Measurements from ENCODE around the gene ANO8. TPM values are rescaled to one million over a fixed set of nuclear protein-coding genes. Genes with fewer than 3 reads are reported as not detected.

Gene ANO8
- polyA plus RNA-seq, 10 donors: 5.4 to 10.0 (median 6.8) TPM

DNA sequence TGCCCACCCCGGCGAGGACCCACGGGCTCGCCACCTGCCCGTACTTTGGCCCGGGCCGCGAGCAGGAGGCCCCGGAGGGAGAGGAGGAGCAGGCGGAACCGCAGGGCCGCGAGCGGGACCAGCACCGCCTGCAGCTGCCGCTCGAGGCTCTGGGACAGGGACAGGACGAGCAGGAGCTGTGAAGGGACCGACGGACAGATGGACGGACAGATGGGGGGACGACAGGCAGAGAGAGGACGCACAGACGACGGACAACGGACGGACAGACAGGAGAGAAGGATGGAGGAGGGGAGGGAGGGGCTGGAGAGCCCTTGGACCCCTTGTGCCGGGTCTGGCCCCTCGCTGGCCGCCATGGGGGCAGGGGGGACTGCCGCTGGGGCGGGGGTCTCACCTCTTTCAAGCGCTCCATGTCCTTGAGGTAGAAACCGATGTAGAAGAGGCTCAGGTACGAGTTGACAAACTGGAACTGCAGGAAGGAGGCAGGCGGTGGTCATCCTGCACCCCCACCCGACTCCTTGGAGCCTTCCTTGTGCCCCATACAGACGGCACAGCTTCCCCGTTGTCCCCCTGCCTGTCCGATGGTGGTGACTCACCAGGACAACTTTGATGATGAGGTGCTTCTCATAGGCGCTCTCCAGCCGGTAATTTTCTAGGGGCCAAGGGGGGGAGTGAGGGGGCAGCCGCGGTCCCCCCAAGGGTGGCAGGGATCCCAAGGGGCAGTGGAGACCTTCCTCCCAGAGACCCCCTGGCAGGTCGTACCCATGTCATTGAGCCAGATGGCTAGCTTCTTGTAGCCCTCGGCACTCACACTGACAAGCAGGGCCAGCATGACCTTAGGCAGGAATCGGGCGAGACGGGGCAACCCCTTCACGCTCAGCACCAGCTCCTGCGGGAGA, 5.0 kb downstream of the ANO8 start:
- DNase-seq: no peak

DNA sequence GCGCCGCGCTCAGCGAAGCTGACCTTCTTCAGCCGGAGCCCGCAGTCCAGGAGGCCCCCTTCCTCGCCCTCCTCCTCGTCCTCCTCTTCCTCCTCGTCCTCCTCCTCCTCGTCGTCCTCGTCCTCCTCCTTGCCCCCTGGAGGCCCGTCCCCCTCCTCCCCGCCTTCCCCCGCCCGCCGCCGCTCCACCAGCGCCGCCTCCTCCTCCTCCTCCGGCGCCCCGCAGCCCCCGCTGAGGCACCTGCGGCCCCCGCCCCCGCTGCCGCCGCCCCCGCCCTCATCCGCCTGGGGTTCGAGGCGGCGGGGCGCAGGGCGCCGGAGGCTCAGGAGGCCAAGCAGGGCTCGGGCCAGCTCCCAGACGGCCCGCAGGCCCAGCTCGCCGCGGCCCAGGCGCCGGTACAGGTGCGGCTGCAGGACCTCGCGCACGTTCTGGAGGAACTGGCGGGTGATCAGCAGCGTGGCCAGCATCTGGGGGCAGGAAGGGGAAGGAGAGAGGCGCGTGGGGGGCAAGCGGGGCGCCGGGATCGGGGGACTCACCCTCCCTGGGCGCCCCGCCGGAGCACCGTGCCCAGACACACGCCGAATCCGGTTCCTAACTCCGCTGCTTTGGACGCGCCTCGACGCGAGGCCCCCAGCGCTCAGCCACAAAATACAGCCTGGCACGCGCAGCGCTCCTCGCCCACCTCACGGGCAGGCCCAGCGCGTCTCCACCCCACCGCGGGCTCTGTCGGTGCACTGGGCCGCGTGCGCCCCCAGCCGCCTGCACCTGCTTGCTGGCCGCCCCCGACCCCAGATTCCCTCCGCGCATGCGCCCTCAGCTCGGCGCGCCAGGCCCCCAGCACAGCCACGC, 5.9 kb downstream of the ANO8 start:
- no peak for DNase-seq

DNA sequence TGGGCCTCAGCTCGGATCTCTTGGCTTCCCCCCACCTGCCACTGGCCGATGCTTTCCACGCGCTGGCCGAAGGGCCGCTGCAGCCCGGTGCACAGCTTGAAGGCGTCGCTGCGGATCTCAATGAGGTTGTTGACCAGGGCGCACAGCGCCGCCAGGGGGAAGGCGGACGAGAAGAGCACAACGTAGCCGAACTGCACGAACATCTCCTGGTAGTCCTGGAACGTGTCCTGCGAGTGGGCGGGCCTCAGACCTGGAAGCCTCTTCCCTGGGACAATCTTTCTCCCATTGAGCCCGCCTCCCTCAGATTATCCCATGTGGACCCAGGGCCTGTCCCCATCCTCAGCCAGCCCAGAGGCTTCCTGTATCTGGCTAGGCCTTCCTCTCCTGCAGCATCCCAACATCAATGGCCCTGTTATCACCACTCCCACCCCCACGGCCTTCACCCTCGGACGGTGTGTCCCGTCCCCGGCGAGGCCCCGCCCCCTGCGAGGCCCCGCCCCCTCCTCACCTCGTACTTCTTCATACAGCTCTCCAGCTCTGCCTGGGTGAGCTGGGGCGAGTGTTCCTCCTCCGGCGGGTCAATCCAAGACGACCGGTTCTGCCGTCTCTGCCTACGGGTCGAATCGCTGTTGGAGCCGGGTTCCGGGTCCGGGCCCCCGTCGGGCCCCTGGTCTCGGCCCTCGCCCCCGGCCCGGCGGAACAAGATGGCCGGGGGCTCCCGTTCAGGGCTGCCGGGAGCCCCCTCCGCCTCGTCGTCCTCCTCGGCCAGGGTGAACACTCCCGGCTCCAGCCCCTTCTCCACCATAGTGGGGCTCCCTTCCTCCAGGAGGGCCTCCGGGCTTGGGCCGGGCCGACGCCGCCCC, 6.8 kb downstream of the ANO8 start:
- DNase-seq: peak in 1 of 3 donors; percentile 78

DNA sequence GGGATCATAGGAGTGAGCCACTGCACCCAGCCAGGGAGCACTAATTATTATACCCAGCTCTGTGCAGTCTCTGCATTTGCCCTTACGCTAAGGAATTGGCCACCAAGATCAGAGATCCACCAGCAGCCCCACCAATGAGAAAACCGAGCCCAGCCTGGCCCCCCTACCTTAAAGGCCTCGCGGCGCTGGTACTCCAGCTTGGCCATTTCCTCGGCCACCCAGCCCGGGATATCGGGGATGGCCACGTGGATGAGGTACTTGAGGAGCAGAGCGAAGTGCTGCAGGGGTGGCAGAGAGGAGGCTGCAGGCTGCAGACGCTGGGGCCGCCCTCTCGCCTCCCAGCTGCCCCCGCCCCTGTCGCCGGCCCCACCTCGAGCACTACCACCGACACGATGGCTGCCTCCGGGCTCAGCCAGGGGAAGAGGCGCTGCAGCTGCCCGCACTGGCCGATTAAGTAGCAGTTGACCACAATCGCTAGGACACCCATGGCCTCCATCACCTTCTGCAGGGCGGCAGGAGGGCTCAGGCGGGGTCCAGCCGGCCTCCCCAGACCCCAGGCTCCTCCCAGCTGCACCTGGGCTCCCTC, 7.5 kb downstream of the ANO8 start:
- DNase-seq: no peak

DNA sequence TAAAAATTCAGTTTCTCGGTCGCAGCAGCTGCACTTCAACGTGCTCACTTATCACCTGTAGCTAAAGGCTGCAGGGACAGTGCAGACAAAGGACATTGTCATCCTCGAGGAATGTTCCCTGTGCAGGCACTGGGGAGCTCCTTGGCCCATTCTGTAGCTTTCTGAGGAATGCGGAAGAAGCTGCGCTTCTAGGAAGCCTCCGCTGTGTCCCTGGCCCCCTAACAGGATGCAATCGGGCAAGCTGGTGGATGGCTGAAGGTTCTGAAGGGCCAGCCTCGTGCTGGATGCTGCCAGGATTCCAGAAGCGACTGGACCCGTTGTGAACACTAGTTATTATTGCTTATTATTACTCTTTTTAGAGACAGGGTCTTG, 8.1 kb downstream of the ANO8 start:
- no peak for DNase-seq

DNA sequence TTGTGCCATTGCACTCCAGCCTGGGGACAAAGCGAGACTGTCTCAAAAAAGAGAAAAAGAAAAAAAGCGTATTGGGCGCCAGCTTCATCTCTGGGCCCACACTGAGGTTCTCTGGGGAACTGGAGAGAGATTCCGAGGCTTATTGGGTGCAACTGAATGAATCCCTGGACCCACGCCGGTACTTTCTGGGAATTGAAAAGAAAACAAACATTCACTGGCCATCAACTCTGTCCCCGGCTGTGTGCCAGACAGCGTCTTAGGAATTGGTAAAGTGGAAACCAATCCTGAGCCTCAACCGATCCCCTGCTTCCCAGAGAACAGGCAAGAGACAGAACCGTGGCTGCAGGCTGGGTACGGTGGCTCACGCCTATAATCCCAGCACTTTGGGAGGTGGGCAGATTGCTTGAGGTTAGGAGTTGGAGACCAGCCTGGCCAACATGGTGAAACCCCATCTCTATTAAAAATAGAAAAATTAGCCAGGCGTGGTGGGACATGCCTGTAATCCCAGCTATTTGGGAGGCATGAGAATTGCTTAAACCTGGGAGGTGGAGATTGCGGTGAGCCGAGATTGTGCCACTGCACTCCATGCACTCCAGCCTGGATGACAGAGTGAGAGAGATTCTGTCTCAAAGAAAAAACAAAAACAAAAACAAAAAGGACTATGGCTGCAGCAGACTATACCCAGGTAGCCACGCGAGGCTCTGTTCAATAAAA, 8.6 kb downstream of the ANO8 start:
- no peak for DNase-seq

DNA sequence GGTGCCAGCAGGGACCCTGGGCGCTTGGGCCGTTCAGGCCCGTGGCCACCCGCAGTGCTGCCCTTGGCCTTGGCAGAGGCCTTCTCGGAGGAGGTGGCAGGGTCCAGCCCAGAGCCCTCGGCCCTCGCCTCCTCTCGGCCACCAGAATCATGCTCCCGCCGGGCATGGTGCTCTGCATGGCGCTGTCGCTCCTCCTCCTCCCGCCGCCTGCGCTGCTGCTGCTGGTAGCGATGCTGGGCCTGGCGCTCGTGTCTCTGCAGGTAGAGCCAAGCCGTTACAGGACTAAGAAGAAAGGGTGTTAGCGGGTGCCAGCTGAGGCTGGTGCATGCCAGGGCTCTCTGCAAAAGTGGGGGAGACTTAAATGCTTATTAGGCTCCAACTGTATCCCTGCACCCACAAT, 9.5 kb downstream of the ANO8 start:
- no peak for DNase-seq

DNA sequence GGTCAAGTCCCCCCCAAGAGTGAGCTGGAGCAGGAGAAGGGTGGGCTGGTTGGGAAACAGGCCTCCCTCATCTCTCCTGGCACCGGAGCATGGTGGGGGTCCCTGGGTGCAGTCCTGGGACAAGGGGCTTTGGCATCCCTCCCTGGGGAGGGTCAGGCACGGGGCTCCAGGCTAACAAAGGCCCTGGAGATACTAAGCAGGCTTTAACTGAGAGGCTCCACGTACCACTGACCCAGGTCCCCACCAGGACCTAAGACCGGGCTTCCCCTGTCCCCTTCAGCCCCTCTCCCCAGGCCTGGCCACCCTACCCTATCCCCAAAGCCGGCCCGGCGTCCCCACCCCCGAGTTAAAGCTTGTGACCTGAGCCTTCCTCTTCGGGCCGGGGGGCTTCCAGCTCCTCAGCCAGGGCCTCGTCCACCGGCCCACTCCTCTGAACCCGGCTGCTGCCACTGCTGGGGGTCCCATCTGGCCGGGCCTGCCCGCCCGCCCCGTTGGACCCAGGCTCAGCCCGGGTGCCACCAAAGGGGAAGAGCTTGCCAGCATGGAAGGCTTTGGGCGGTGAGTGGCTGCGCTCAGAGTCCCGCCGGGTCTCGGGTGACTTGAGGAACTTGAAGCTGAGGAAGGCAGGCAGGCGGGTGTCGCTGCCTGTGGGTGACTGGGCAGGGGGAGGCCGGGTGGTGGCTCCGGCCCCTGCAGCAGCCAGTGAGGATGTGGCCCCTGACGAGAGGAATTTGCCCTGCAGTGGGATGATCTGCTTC, 10.1 kb downstream of the ANO8 start:
- no peak for DNase-seq

DNA sequence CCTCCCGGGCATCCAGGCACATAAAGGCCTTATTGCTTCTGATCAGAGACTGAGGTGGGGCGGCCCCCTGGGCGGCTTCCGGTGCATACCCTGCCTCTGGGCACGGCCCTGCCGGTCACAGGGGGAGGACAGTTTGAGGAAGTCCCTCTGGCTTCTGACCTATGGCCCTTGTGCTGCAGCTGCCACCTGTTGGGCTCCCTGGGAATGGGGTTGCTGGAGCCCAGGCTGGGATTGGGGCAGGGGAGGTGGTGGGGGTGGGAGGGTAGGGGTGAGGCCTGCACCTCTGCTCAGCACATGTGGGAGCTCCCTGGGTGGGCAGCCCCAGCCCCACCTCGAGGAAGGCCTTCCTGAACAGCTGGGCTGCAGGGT, 10.7 kb downstream of the ANO8 start:
- no peak for DNase-seq

DNA sequence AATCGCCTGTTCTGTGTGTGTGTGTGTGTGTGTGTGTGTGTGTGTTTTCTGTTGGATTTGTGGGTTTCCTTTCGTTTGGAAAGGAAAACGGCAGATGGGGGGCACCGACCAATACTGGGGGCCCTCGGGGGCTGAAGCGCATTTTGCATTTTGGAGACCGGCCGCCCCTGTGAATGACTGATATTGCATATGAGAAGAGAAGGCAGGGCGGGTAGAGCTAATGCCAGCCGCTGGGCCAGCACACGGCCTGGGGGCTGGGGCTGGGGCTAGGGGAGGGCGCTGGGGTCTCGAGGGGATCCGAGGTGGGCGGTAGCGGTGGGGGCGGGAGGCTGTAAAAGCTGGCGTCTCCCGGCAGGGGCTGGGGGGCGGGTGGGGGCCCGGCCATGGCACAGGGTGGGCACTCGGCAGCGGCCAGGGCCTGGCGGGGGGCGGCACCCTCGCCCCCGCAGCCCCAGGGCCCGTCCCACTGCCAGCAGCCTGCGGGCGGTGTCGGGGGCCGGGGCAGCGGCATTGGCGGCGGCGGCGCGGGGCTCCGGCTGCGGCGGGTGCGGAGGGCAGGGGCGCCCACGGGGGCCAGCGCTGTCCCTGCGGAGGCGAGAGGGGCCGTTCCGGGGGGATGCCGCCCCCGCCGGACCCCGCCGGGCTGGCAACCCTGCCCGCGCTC, 11.2 kb downstream of the ANO8 start:
- DNase-seq: no peak

DNA sequence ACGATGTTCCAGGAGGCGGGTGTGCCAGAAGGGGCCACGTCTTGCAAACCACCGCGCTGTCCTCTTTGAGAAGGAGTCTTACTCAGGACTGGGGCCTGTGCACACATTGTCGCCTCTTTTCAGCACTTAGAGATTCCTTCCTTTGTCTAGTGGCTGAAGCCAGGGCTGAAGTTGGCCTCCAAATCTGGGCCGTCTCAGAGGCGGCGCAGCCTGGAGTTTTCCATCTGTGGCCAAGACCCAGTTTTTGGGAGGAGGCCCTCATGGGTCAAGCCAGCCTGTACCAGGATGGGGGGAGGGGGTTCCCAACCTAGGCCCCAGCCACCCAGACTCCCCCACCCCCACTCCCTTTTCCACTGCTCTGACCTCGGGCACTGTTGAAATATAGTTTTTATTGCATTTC, 11.8 kb downstream of the ANO8 start:
- no peak for DNase-seq

DNA sequence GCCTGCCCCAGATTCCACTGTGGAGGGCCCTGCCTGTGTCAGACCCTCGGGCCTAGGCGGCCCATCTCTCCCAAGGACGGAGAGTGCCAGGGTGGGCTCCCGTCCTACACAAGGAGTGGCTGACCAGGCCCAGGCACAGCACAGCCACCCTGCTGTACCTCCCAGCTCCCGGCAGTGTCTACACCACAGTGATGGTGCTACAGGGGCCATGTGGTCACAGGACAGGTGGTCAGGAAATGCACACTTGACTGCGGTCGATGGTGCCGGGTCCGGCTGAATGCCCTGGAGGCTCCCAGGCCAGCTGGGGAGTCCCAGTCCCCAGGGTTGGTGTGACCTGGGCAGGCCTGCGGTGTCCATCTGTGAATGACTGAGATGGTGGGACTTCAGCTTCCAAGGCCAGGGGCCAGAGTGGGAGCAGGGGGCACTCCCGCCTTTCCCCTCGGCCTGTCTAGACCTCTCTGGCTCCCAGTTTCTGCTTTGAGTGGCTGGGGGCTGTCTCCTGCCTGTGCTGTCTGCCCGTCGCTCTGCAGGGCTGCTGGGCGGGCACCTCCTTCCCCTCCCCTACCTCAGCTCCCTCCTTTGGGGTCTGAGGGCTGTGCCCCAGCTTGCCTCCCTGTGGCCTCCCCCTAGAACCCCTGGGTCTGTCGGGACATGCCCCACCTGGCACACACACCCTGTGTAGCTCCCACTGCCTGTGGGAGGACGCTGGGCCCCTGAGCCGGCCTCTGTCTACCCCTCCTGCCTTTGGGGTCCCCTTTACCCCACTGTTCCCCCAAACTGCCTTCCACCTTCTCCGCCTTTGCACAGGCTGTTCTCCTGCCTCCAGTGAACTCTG, 12.8 kb downstream of the ANO8 start:
- no peak for DNase-seq

DNA sequence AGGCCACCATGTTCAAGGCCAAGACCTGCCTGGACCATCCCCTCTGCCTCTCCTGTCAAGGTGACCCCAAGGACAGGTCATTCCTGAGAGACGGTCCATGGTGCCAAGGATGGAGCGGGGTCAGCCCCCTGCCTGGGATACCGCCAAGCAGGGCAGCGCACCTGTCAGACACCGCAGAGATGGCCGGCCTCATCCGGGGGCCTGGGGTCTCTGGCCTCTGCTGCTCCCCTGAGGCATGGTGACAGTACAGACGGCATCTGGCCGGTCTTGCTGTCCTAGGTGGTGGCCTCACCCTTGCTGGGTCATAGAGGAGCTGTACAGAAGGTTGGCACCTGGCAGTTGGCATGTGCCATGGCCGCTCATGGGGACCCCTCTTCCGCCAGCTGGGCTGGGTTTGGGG, 14.2 kb downstream of the ANO8 start:
- DNase-seq: no peak

DNA sequence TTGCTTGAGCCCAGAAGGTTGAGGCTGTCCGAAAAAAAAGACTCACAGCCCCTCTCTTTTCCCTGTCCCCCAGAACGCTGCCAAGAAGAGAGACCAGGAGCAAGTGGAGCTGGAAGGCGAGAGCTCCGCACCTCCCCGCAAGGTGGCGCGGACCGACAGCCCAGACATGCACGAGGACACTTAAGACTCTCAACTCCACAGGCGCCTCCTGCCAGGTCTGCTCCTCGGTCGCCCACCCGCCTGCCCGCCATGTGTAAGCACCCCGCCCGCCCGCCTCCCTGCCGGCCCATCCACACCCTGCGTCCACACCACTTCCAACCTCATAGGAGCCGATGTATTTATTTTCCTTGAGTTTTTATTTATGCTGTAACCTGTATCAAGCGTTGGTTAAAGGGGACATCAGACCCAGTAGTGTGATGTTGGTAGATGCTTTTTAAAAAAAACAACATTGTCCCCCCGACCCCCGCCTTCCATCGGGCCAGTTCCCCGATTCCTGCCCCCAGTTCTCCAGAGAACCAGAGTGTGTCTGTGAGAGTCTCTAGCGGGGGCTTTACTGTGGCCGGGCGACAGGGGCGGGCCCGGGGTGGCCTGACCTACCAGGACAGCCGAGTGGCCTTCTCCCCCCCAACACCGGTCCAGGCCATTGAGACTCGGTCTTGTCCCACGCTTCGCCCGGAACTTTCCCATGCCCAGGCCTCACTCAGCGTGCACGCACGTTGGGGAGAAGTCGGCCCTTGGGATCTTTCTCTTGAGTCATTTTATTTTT, 15.0 kb downstream of the ANO8 start:
- DNase-seq: no peak

DNA sequence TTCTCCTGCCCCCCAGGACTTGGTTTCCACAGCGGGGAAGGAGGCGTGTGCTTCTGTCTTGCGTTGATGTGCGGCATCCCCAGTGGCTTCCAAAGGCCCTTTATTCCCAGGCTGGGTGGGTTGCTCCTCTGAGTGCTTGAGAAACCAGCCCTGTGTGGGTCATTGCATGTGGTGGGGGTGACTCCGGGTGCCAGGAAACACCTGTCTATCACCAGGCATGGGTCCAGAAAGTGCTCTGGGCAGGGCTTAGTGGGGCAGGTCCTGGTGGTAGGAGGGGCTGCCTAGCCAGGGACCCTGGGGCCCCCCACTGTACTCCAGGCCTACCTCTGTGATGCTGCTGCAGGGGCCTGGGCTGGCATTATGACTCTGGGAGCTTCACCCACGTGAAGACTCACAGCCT, 15.7 kb downstream of the ANO8 start:
- DNase-seq: no peak

DNA sequence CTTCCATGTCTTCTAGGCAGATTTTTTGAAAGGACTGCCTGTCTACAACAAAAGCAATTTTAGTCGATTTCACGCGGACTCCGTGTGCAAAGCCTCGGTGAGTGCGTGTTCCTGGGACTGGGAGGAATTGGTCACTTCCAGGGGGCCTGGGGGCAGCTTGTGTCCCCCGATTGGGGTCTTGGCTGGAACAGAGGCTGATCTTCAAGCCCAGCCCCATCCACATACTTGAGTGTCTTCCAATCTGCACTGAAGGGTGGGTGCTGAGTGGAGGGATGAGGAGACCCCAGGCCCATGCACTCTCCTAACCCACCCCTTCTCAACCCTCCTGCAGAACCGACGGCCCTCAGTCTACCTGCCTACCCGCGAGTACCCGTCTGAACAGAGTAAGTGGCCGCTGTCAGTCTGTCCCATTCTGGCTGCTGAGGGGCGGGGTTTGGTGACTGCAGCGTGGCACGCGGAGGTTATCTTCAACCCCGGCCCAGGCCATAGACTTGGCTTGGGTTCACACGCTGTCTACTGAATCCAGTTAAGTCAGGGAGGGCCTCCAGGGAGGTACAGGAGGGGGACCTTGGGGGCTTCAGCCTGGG, 20.6 kb downstream of the ANO8 start:
- no peak for DNase-seq

Measured in muscle of back (tissue), 11 donors.